ENCODE results near the gene RPS10.

Gene RPS10

DNA sequence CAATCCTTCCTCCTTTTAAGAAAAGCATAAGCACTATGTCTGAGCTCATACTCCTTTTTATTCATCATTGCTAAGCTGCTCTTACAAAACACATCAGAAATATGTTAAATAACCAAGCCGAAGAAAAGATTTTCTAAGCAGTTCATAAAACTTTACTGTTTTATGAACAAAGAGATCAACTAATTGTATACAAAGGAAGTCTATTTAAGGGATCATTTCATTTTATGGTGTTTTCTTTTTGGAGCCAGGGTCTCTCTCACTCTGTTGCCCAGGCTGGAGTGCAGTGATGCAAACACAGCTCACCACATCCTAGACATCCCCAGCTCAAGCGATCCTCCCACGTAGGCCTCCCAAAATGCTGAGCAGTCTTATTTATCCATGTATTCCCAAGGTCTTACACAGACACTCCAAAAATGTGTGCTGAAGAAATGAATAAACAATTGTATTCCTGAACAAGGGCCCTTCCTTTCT lies 42.7 kb downstream of the RPS10 start:
- Histone ChIP-seq H4K20me1 (ENCODE audit: insufficient read depth, low read length) (no peaks in the 10 kb centered on the region), H3K9ac (ENCODE audit: low read length) (no peak overlapping the region), H3K9me3 (ENCODE audit: low read length) (no peaks in the 10 kb centered on the region), H3K79me2 (ENCODE audit: insufficient read depth, low read length) (peaks cover 97% of the 10 kb centered on the region), H3K4me1 (ENCODE audit: insufficient read depth, low read length, severe bottlenecking) (peaks cover 27% of the 10 kb centered on the region), H3K9me2 (ENCODE audit: low read depth, low read length) (no peaks in the 10 kb centered on the region), H2AFZ (ENCODE audit: low read length) (no peak overlapping the region), H3K4me2 (ENCODE audit: low read length) (no peak overlapping the region), H3F3A (ENCODE audit: insufficient read depth, low read length) (no peaks in the 10 kb centered on the region), H3K27ac (ENCODE audit: low read depth, low read length, poor library complexity, severe bottlenecking) (peak overlapping the region; percentile 41), H3K36me3 (ENCODE audit: insufficient read depth, low read length) (no peaks in the 10 kb centered on the region), H3K27me3 (ENCODE audit: insufficient read depth, low read length) (no peaks in the 10 kb centered on the region), H3K4me3 (ENCODE audit: low read depth, low read length, poor library complexity, severe bottlenecking) (no peak overlapping the region)
- TF ChIP-seq EZH2 (IDR thresholded peaks at IDR 0.05; ENCODE audit: borderline replicate concordance, low read length) (no peak), CTCF (IDR thresholded peaks at IDR 0.05; ENCODE audit: low read length) (no peak)

- H3K4me1 ChIP-seq (ENCODE audit: insufficient read depth, low read length, severe bottlenecking): peaks cover 15% of the 10 kb centered on the region
- no peaks in the 10 kb centered on the region for H3K27me3 ChIP-seq (ENCODE audit: insufficient read depth, low read length)
- no peaks in the 10 kb centered on the region for H3F3A ChIP-seq (ENCODE audit: insufficient read depth, low read length)
- no peak overlapping the region for H3K4me2 ChIP-seq (ENCODE audit: low read length)
- no peak overlapping the region for H3K9ac ChIP-seq (ENCODE audit: low read length)
- no peaks in the 10 kb centered on the region for H3K9me2 ChIP-seq (ENCODE audit: low read depth, low read length)
- no peak overlapping the region for H3K27ac ChIP-seq (ENCODE audit: low read depth, low read length, poor library complexity, severe bottlenecking)
- no peaks in the 10 kb centered on the region for H4K20me1 ChIP-seq (ENCODE audit: insufficient read depth, low read length)
- no peaks in the 10 kb centered on the region for H3K9me3 ChIP-seq (ENCODE audit: low read length)
- H3K79me2 ChIP-seq (ENCODE audit: insufficient read depth, low read length): peaks cover 95% of the 10 kb centered on the region
- no peak overlapping the region for H2AFZ ChIP-seq (ENCODE audit: low read length)
- H3K36me3 ChIP-seq (ENCODE audit: insufficient read depth, low read length): 0 out of 2 replicates have a peak, but pooled peaks cover 3% of the 10 kb centered on the region
- H3K4me3 ChIP-seq (ENCODE audit: low read depth, low read length, poor library complexity, severe bottlenecking): no peak overlapping the region
- TF ChIP-seq CTCF (IDR thresholded peaks at IDR 0.05; ENCODE audit: low read length) (no peak), EZH2 (IDR thresholded peaks at IDR 0.05; ENCODE audit: borderline replicate concordance, low read length) (no peak)
These were observed 44.8 kb downstream of the RPS10 start for GRCh38 chr6:34381081-34381480.

DNA sequence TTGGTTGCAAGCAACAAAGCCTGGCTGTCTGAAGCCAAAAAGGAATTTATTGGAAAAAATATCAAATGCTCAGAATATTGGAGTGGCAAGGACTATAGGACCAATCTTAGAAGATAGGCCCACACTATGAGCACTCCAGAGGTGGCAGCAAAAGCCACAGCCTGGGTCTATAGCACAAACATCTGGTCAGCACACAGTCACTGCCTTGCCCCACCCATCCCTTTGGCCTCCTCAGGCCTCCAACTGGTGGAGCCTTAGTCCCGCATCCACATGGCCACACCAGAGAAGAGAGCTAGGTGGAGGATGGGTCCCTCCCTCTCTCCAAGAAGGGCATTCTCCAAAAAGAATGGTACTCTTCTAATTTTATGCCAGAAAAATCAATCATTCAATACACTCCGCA lies 47.4 kb downstream of the RPS10 start:
- Histone ChIP-seq H3K27ac (ENCODE audit: low read depth, low read length, poor library complexity, severe bottlenecking) (no peak overlapping the region), H3K9me2 (ENCODE audit: low read depth, low read length) (no peaks in the 10 kb centered on the region), H3K4me3 (ENCODE audit: low read depth, low read length, poor library complexity, severe bottlenecking) (no peak overlapping the region), H2AFZ (ENCODE audit: low read length) (no peak overlapping the region), H3F3A (ENCODE audit: insufficient read depth, low read length) (no peaks in the 10 kb centered on the region), H3K4me1 (ENCODE audit: insufficient read depth, low read length, severe bottlenecking) (peaks cover 18% of the 10 kb centered on the region), H3K36me3 (ENCODE audit: insufficient read depth, low read length) (0 out of 2 replicates have a peak, but pooled peaks cover 3% of the 10 kb centered on the region), H3K27me3 (ENCODE audit: insufficient read depth, low read length) (no peaks in the 10 kb centered on the region), H3K9me3 (ENCODE audit: low read length) (no peaks in the 10 kb centered on the region), H4K20me1 (ENCODE audit: insufficient read depth, low read length) (no peaks in the 10 kb centered on the region; the same call in 1 of the 2 replicates), H3K9ac (ENCODE audit: low read length) (no peak overlapping the region), H3K4me2 (ENCODE audit: low read length) (no peak overlapping the region), H3K79me2 (ENCODE audit: insufficient read depth, low read length) (peaks cover 95% of the 10 kb centered on the region)
- TF ChIP-seq CTCF (IDR thresholded peaks at IDR 0.05; ENCODE audit: low read length): no peak
